Heart left ventricle (tissue), 16 donors: ENCODE results near the gene TCFL5. TPM values are rescaled to one million over a fixed set of nuclear protein-coding genes. Genes with fewer than 3 reads are reported as not detected.

Experiments used
- ATAC-seq, 4 donors: fragments of 200-7000 bp; cut with Tn5 transposase; one replicate each; pipeline ENCODE4 v1.9.1; 2020 to 2022; ENCODE audit warnings: moderate library complexity in 4 of 4, mild to moderate bottlenecking in 3 of 4, moderate number of reproducible peaks in 1 of 4
- DNase-seq, 5 donors: peaks; one replicate each; pipeline ENCODE4 v3.0.0-alpha.2; 2020
- H3K27ac ChIP-seq, 12 donors: fragments of 200-600 bp; sonication (generic) in 4 of 12; one replicate each; pipeline versions ENCODE4 v1.5.0 to v1.8.0; 2016 to 2022; ENCODE audit warnings: mild to moderate bottlenecking in 2 of 12
- H3K27me3 ChIP-seq, 9 donors: fragments of 200-600 bp; sonication (generic) in 2 of 9; one replicate each; pipeline versions ENCODE4 v1.5.1 to v1.8.0; 2016 to 2022; ENCODE audit warnings: mild to moderate bottlenecking in 3 of 9
- H3K36me3 ChIP-seq, 9 donors: fragments of 200-600 bp; sonication (generic) in 2 of 9; one replicate each; pipeline versions ENCODE4 v1.5.0 to v1.8.0; 2018 to 2022; ENCODE audit warnings: mild to moderate bottlenecking in 2 of 9
- H3K4me1 ChIP-seq, 12 donors: fragments of 200-600 bp; sonication (generic) in 4 of 12; one replicate each; pipeline versions ENCODE4 v1.5.0 to v1.8.0; 2016 to 2022; ENCODE audit warnings: mild to moderate bottlenecking in 3 of 12
- H3K4me3 ChIP-seq, 12 donors: fragments of 200-600 bp; sonication (generic) in 4 of 12; one replicate each; pipeline versions ENCODE4 v1.5.0 to v1.8.0; 2017 to 2022; ENCODE audit warnings: mild to moderate bottlenecking in 9 of 12, moderate library complexity in 4 of 12
- H3K9me3 ChIP-seq, 12 donors: fragments of 200-600 bp; sonication (generic) in 4 of 12; one replicate each; pipeline versions ENCODE4 v1.5.0 to v1.8.0; 2016 to 2022; ENCODE audit warnings: mild to moderate bottlenecking in 1 of 12
- POLR2A ChIP-seq, 2 donors: fragments of 450-650 bp; IDR thresholded peaks; one replicate each; pipeline ENCODE4 v1.6.1; 2017; ENCODE audit warnings: antibody characterized with exemption in 2 of 2, mild to moderate bottlenecking in 2 of 2, moderate library complexity in 2 of 2
- WGBS, 4 donors: extraction: QIAGEN DNeasy Blood & Tissue Kit in 2 of 4; methylation state at CpG; one replicate each; pipeline versions ENCODE4 v1.1.5 to v1.1.7; 2013 to 2018; 5-methylcytosine and 5-hydroxymethylcytosine counted together
- intact Hi-C, 10 donors: fragments of 100-400 bp; cut with DNase I; formaldehyde crosslinking; loops; one replicate each; pipeline versions ENCODE4 v1.11.1 to v1.14.2; 2022
- polyA plus RNA-seq, 2 donors: library from polyadenylated mRNA; stranded (reverse); fragments of 200-250 nt; gene quantifications; one replicate each; pipeline ENCODE4 v1.2.3, GENCODE V29; 2013
- total RNA-seq, 9 donors: library from RNA; depleted of rRNA in 2 of 9; stranded (reverse); fragments of >200 nt in 2 of 9; fragmentation: NEBNext Ultra II Directional in 3 of 9; extraction: Animal tissue kit (Norgen Biotek cat#: 25700) in 3 of 9; gene quantifications; one replicate each; pipeline versions ENCODE4 v1.1.0 to v1.2.4, GENCODE V29; 2016 to 2023
- TF ChIP-seq, protein P1 (sequence below), 12 donors: fragments of 200-600 bp; sonication (generic) in 4 of 12; IDR thresholded peaks; one replicate each; pipeline versions ENCODE4 v1.5.0 to v1.8.0; 2018 to 2022; ENCODE audit warnings: antibody characterized with exemption in 12 of 12, mild to moderate bottlenecking in 5 of 12
- donor health status: ischemic (EF 13 %, LVEDD 7.1; RV severe dilation, severe dysfunction).
- donor health status: healthy with polysubstance abuse.
- donor health status: DM: no; HTN: yes; CAD: no.
- donor health status: DM: no; HTN: no; CAD: no.
- donor health status: ischemic (EF 25% LVEDD 6.9; RV normal size, moderate dysfunction).
- donor health status: ischemic (EF 25% LVEDD 5.7; RV mildly dilated, moderate dysfunction).
- donor health status: healthy.
- donor health status: DM: yes; HTN: yes; CAD: no.
- donor health status: ischemic (EF 35%, LVEDD 5.7; RV mildly dilated, moderate dysfunction).
- donor health status: nonischemic (EF 11% LVEDD 7.7; RV severe dilation, severe dysfunction).
- donor health status: DM: yes; HTN: yes; CAD: no.
- donor health status: PGD.
- donor health status: ischemic (EF 29% LVEDD 5.4; RV normal size, mild dysfunction).
- donor health status: nonischemic (EF 23%, LVEDD 6.1; RV moderate dilation, normal function).

The TCFL5 gene
- total and polyA plus RNA-seq, 11 donors = 2.5 to 8.2 (median 5.9) TPM

DNA sequence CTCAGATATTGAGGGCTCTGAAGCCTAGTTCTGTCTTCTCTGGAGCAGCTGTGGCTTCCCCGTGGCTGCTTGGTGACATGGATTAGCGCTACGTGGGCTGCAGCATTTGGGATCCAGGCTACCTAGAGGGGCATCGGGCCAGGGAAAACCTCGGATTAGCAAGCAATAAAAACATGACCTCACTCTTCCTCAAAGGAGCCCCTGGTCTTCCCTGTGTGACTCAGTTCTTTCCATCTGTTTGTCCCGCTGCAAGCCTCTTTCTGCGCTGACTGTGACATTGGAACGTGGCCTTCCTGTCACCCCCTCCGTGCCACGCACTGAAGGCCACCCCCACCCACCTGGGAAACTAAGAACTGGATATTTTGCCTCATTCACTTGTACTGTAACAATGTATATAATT is 61.7 kb downstream of the TCFL5 start:
- WGBS, 4 donors = 88 to 91% (median 90%) methylated on average over 10 of the region's 10 CpGs
- peaks cover 3 to 56% (median 25%) of the 10 kb centered on the region in 12 donors for H3K4me1 ChIP-seq
- intact Hi-C loops = loop anchor here in 3 of 10 donors (10.0 kb wide), 3 partner anchors 295 to 495 kb away; partner anchors contain the start of genes ADRM1 (in 2 of the 3) and CABLES2 (in 1 of the 3)
- no peak for DNase-seq
- no peaks in the 10 kb centered on the region for H3K27me3 ChIP-seq
- H3K4me3 ChIP-seq = no peak overlapping the region
- TF ChIP-seq POLR2A (IDR thresholded peaks at IDR 0.05) = no peak
- TF ChIP-seq, protein P1, sequence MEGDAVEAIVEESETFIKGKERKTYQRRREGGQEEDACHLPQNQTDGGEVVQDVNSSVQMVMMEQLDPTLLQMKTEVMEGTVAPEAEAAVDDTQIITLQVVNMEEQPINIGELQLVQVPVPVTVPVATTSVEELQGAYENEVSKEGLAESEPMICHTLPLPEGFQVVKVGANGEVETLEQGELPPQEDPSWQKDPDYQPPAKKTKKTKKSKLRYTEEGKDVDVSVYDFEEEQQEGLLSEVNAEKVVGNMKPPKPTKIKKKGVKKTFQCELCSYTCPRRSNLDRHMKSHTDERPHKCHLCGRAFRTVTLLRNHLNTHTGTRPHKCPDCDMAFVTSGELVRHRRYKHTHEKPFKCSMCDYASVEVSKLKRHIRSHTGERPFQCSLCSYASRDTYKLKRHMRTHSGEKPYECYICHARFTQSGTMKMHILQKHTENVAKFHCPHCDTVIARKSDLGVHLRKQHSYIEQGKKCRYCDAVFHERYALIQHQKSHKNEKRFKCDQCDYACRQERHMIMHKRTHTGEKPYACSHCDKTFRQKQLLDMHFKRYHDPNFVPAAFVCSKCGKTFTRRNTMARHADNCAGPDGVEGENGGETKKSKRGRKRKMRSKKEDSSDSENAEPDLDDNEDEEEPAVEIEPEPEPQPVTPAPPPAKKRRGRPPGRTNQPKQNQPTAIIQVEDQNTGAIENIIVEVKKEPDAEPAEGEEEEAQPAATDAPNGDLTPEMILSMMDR (IDR thresholded peaks at IDR 0.05) = no peak
- no peak for ATAC-seq
- no peak overlapping the region for H3K27ac ChIP-seq
- no peaks in the 10 kb centered on the region for H3K9me3 ChIP-seq
- H3K36me3 ChIP-seq = peaks cover 0 to 37% (median 30%) of the 10 kb centered on the region in 9 donors

DNA sequence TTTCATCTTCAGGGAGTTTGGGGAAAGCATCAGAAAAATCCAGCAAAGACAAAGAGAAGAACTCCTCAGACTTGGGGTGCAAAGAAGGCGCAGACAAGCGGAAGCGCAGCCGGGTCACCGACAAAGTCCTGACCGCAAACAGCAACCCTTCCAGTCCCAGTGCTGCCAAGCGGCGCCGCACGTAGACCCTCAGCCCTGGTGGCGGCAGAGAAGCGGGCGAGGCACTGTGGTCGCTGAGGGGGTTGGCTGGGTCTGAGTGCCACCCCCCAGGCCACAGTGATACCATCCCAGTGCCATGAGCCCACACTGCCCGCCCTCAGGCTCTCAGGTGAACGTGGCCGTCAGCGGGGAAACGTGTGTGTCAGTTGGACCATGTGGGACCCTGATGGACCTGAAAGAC is 62.2 kb downstream of the TCFL5 start:
- intact Hi-C loops = loop anchor here in 3 of 10 donors (10.0 kb wide), 3 partner anchors 295 to 495 kb away; partner anchors contain the start of genes ADRM1 (in 1 of the 3) and CABLES2 (in 1 of the 3)
- Histone ChIP-seq H3K9me3 (no peaks in the 10 kb centered on the region), H3K27ac (no peak overlapping the region), H3K36me3 (peaks cover 0 to 37% (median 30%) of the 10 kb centered on the region in 9 donors), H3K4me1 (peaks cover 3 to 60% (median 29%) of the 10 kb centered on the region in 12 donors), H3K27me3 (no peaks in the 10 kb centered on the region), H3K4me3 (no peak overlapping the region)
- 96 to 98% (median 97%) methylated on average over 18 to 19 of the region's 19 CpGs for WGBS, 4 donors
- DNase-seq = no peak
- no peak for ATAC-seq
- no peak for TF ChIP-seq POLR2A (IDR thresholded peaks at IDR 0.05)
- TF ChIP-seq, protein P1 (IDR thresholded peaks at IDR 0.05) = no peak

DNA sequence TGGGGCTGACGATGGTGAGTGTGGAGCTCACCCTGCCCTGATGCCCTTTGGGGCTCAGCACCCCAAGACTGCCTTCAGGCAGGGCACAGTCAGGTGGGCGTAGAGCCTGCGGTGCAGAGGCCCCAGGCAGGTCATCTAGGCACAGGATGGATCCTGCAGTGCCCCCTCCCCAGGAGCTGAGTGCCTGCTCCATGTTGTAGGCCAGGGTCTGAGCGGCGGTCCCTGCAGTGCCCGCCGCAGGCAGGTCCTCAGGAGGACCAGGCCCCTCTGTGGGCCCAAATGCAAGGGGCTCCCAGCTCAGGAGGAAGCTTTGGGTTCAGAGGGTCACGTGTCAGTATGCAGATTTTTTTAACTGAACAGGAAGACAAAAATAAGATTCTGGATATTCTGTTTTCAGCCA is 62.6 kb downstream of the TCFL5 start:
- H3K36me3 ChIP-seq = peaks cover 0 to 37% (median 30%) of the 10 kb centered on the region in 9 donors
- no peaks in the 10 kb centered on the region for H3K9me3 ChIP-seq
- no peaks in the 10 kb centered on the region for H3K27me3 ChIP-seq
- no peak for ATAC-seq
- WGBS, 4 donors = 92 to 95% (median 94%) methylated on average over 8 of the region's 8 CpGs
- intact Hi-C loops = loop anchor here in 3 of 10 donors (10.0 kb wide), 3 partner anchors 294 to 494 kb away; partner anchors contain the start of genes ADRM1 (in 1 of the 3) and CABLES2 (in 1 of the 3)
- H3K4me1 ChIP-seq = peaks cover 3 to 57% (median 27%) of the 10 kb centered on the region in 12 donors
- DNase-seq = no peak
- TF ChIP-seq, protein P1 (IDR thresholded peaks at IDR 0.05) = no peak
- TF ChIP-seq POLR2A (IDR thresholded peaks at IDR 0.05) = no peak
- no peak overlapping the region for H3K4me3 ChIP-seq
- no peak overlapping the region for H3K27ac ChIP-seq

- intact Hi-C loops = loop anchor here in 3 of 10 donors (10.0 kb wide), 3 partner anchors 293 to 493 kb away; partner anchors contain the start of genes ADRM1 (in 1 of the 3) and CABLES2 (in 1 of the 3)
- Histone ChIP-seq H3K36me3 (peaks cover 0 to 37% (median 30%) of the 10 kb centered on the region in 9 donors), H3K4me3 (peak overlapping the region in 3 of 12 donors; percentile 63 to 97 (median 93)), H3K4me1 (peaks cover 3 to 61% (median 30%) of the 10 kb centered on the region in 12 donors), H3K9me3 (no peaks in the 10 kb centered on the region), H3K27me3 (no peaks in the 10 kb centered on the region), H3K27ac (peak overlapping the region in 6 of 12 donors; percentile 4 to 96 (median 94))
- ATAC-seq (no peak), DNase-seq (no peak)
- TF ChIP-seq, protein P1 (IDR thresholded peaks at IDR 0.05) = no peak
- no peak for TF ChIP-seq POLR2A (IDR thresholded peaks at IDR 0.05)
- 80 to 89% (median 87%) methylated on average over 13 to 26 of the region's 26 CpGs for WGBS, 4 donors
Observed at GRCh38 chr20:62797671-62798532, 63.7 kb downstream of the TCFL5 start.
